GM21619 (cell line): Measurements from ENCODE around the gene PPIL3.

ENCODE experiments used
- ATAC-seq: cut with Tn5 transposase; IDR thresholded peaks from one replicate; pipeline ENCODE4 v1.9.1; 2021; ENCODE audit not compliant: unreplicated experiment

The PPIL3 gene

DNA sequence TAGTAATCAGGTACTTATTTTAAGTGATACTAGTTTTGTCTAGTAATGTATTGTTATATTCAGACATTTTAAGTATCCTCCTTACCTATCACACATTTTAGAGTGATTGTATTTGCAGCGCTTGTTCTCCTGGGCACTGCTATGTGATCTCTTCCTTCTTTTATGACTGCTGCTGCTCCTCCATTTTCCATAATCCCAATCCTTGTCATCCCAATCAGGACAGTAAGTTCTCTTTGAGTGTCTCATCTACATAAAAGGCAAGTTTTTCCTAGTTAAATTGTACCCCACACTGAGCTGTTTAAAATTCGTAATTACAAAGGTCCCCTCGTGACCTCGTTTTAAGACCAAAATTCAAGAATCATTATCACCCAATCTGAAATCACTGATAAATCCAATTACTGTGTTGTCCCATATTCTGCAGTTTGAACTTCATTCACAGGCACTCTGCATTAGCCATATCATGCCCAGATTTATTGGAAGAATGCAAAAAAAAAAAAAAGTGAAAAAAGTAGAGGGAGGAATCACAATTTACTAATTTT, 27.2 kb downstream of the PPIL3 start:
- ATAC-seq, result no peak

DNA sequence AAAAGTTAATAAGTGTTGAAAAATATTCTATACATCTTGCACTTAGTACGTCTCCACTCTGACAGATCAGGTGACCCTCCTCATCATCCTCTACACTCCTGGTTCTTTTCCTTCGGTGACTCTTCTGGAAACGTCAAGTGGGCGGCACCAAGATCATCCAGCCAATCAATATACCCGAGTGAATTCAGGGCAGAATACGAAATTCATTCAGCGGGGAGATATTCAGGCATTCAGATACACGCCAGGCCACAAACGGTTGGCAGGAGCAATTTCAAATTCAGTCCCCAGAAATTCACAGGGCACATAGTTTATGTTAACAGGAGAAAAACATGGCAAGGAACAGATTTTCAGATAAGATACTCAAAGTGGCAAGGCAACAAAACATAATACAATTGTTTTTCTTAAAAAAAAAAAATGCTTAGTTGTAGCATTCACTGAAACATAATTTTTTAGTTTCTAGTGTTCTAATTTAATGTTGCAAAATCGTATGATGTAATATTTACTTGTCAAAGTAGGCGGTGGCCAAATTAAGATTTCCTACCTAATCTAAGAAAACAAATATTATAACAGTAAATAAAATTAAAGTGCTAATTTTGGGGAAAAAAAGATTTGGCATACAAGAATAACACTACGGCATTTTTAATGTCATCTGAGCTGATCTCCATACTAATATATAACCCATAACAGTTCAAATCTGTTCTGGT, 28.6 kb downstream of the PPIL3 start:
- ATAC-seq, result no peak

DNA sequence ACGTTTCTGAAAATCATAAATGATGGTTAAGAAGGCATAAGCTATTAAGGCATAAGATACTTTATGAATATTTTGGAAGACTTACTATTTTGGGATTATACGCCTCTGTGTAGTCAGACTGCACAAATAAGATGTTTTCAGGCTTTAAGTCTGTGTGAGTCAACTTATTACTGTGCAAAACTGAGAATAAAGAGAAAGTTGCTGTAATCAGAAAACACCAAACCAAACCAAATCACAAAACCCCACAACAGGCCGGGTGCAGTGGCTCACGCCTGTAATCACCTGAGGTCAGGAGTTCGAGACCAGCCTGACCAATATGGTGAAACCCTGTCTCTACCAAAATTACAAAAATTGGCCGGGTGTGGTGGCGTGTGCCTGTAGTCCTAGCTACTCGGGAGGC, 32.1 kb downstream of the PPIL3 start:
- no peak for ATAC-seq

DNA sequence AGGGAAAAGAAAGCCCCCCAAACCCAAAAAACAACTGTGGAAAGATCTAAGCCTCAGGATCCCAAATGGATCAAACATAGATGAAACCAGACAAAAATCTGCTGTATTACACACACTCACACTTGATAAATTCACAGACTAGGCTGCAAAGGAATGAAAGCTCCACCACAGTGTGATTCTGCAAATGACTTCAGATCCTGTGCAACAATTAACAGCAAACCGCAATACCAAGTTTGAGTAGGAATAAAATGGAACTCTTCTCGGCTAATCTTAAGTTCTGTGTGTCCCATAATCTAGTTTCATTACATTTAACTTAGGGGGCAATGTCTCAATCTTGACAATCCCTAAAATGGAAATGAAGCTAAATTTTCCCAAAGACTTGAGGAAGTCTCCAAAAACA, 36.3 kb downstream of the PPIL3 start:
- no peak for ATAC-seq

DNA sequence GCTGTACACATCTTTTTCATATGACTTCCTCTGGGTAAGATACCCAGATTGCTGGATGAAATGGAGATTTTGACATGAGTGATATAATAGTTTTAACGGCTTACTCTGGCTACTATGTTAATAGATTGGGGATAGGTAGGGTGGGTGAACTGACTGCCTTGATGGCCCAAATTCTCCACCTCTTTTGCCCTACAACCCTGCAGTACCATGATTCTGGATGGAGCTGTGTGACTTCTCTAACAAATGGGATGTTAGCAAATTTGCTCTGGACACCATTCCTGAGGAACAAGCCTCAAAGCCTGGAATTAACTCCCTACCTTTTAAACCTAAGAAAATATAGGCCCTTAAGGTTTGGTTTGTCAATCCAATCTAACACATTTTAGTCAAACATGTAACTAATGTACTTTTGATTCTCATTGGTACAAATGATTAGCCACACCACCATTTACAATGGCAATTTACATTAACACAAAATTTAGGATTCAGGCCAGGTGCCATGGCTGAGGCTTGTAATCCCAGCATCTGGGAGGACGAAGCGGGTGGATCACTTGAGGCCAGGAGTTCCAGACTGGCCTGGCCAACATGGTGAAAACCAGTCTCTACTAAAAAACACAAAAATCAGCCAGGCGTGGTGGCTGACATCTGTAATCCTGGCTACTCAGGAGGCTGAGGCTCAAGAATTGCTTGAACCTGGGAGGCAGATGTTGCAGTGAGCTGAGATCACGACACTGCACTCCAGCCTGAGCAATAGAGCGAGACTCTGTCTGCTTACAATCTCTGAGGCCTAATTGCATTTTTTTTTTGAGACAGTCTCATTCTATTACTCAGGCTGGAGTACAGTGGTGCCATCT, 37.3 kb downstream of the PPIL3 start:
- no peak for ATAC-seq

DNA sequence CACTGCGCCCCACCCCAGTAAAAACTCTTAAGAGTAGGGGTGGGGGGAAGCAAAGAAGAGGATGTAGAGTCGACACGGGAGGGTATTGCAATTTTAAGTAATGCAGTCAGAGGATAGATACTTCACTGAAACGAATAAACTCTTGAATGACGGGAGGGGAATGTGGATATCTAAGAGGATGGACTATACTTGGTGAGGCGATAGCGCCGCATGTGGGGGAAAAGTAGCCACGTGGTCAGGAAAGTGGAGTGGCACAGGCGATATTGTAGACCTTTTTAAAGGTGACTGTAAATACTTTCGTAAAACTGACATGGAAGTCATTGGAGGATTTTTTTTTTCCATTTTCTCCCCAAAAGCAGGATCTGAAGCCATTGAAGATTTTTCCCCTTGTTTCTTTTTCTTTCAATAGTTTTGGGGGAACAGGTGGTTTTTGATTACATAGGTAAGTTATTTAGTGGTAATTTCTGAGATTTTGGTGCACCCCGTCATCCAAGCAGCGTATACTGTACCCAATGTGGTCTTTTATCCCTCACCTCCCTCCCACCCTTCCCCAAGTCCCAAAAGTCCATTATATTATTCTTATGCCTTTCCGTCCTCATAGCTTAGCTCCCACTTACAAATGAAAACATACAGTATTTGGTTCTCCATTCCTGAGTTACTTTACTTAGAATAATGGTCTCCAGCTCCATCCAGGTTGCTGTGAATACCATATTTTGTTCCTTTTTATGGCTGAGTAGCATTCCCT, 38.2 kb downstream of the PPIL3 start:
- no peak for ATAC-seq

DNA sequence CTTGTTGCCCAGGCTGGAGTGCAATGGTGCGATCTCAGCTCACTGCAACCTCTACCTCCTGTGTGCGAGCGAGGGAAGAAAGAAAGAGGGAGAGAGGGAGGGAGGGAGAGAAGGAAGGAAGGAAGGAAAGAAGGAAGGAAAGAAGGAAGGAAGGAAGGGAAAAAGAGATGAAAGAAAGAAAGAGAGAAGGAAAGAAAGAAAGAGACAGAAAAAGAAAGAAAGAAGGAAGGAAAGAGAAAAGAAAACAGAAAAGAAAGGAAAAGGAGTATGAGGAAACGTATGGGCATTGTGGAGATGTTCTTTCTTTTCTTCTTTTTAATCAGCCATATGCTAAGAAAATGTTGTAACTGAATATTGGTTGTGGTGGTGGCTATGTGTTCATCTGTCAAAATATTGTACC, 40.9 kb downstream of the PPIL3 start:
- ATAC-seq, result no peak

DNA sequence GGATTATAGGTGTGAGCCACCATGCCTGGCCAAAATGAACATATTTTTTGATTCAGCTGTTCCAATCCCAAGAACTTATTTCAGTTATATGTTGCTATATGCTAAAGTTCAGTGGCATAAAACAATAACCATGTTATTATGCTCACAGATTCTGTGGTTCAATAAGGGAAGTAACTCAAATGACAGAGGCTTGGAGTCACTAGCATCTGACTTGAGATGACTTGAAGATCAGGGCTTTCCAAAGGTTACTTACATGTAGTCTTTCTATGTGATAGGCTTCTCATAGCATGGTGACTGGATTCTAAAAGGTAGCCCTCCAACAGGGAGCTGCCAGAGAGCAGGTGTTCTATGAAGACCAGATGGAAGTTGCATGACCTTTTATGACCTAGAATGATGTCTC, 41.6 kb downstream of the PPIL3 start:
- ATAC-seq, result no peak

DNA sequence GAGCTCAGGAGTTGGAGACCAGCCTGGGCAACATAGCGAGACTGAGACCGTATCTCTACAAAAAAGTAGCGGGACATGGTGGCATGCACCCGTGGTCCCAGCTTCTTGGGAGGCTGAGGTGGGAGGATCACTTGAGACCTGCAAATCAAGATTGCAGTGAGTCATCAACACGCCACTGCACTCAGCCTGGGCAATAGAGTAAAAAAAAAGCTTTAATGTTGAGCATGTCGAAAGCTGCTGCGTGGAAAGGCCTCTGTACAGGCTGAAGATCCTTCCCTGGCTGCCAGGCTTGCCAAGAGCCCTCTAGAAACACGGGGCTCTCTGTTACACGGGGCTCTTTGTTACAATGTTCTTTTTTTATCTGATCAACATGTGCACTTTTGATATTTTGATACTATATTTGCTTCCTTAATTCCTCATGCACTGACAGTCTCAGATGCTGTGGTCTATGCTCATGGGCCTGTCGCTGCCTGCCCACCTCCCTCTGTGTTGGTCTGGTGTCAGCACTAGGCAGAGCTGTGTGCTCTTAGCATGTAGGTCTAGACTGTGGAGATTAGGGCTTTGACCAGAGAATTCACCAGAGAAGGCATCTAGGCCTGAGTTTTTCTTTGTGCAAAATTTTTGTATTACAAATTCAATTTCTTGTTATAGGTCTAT, 43.1 kb downstream of the PPIL3 start:
- ATAC-seq, result no peak

DNA sequence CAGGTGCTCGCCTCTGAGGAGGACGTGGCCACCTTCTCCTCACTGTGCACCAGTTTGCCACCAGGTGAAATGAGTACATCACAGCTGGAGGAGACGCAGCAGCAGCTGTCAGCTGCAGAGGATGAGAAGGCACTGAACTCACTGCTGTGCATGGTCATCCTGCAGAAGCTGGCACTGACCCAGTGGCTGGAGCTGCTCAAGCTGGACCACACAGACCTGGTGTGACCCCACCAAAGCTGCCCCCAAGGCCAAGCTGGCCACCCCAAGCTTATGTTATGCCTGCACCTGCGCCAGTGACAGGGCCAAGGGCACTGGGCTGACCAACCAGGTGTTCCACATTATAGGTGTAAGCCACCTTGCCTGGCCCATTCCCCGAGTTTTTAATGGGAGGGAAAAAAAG, 43.7 kb downstream of the PPIL3 start:
- ATAC-seq, result no peak

DNA sequence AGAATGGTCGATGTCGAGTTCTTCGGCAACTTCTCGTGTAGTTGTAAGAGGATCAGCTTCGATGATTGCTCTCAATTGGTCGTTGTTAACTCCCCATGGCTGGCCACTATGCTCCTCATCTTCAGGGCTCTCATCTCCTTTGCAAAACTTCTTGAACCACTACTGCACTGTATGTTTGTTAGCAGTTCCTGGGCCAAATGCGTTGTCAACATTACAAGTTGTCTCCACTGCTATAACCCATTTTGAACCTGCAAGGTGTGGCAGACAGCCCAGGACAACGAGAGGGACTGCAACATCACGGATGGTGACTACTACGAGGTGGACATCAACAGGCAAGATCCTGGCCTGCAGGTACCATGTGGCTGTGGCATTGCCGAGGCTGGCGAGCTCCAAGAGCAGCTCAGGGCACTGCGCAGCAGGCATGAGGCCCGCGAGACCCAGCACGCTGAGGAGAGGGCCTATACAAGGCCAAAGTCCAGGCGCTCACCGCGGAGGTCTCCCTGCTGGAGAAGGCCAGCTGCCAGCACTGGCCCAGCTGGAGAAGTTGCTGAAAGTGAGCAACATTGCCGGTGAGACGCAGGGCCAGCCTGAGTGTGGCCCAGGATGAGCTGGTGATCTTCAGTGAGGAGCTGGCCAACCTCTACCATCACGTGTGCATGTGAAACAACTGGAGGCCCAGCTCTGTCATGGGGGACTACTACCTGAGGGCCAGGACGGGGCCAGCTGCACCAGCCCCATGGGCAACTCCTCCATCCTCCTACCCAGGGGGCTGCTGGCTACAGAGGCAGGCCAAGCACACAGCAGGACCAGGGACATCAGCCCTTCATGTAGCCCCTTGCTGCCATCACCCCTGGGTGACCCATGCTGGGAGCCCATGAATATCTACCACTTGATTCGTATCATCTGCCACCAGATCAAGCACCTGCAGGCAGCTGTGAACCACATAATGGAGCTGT, 44.6 kb downstream of the PPIL3 start:
- no peak for ATAC-seq

DNA sequence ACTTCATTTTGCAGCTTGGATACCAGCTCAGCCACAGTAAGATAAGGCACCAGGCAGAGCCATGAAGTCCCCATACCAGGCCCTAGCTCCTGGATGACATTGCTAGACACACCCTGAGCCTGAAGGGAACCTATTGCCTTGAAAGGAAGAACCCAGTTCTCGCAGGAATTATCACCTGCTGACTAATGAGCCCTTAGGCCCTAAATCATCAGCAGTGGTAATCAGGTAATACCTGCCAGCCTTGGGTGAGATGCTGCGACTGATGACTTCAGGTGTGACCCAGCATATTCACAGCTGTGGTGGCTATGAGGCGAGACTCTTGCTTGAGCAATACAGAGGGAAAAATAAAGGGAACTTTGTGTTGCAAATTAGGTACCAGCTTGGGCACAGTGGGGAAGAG, 49.4 kb downstream of the PPIL3 start:
- no peak for ATAC-seq

DNA sequence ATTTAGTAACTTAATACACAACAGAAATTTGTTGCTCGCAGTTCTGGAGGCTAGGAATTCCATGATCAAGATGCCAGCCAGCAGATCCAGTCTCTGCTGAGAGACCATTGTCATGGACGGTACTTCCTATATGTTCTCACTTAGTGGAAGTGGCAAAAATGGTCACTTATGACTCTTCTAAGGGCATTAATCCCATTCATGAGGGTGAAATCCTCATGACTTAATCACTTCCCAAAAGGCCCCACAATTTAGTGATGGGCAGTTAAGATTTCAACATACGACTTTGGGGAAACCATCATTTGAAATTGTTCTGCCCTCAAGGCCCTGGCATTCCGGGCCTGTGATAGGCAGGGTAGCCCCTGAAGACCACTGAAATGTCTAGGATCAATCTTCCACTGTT, 54.2 kb downstream of the PPIL3 start:
- ATAC-seq, result no peak

DNA sequence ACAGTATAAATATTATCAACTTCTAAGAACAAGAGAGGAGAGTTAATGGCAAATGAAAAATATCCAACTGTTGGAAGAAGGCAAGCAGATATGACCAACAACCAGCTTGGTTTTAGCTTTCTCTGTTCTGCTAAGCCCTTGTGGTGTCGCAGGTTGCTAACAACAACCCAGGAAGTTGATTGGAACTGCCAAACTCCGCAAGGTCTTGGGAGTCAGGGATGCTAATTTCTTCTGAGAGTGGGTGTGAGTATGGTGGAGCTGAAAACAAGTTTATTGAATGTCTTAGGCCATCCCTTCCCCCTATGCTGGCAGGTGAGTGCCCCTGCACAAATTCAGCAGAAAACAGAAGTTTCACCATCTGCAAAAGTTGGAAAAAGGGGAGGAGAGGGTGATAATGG, 59.6 kb downstream of the PPIL3 start:
- no peak for ATAC-seq

DNA sequence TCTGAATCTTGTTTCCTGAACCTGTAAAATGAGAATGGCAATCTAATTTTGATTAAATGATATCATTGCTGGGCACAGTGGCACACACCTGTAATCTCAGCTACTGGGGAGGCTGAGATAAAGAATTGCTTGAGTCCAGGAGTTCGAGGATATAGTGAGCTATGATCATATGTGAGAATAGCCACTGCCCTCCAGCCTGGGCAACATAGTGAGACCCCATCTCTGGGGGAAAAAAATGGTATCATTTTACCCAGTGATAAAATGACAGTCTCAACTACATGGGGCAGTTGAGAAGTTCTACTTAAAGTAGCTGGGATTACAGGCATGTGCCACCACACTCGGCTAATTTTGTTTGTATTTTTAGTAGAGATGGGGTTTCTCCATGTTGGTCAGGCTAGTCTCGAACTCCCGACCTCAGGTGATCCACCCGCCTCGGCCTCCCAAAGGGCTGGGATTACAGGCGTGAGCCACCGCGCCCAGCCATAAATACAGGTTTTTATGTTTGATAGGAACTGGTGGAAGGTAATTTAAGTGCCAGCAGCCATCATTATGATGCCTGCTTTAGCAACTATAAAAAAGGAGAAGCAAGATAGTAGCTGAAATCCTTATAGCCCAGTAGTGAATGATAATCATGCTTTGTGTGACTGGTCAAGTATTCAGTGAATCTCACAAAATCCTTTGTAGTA, 60.2 kb downstream of the PPIL3 start:
- ATAC-seq, result no peak

DNA sequence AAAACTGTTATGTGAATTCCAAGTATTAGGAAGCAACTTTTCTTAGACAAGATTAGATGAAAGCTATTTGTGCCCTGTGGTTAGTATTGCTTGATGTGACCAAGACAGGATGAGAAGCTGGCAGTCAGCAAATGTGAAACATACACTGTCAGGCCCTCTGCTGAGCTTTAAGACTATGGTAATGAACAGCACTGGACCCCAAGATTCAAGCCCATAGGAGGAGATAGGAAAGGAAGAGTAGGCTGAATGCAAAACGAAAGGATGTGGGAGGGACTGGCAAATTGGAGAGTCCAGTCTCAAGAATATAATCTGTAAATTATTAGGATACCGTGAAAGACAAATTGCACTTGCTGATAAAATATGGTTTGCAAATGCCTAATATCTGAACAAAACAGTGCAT, 60.8 kb downstream of the PPIL3 start:
- no peak for ATAC-seq

DNA sequence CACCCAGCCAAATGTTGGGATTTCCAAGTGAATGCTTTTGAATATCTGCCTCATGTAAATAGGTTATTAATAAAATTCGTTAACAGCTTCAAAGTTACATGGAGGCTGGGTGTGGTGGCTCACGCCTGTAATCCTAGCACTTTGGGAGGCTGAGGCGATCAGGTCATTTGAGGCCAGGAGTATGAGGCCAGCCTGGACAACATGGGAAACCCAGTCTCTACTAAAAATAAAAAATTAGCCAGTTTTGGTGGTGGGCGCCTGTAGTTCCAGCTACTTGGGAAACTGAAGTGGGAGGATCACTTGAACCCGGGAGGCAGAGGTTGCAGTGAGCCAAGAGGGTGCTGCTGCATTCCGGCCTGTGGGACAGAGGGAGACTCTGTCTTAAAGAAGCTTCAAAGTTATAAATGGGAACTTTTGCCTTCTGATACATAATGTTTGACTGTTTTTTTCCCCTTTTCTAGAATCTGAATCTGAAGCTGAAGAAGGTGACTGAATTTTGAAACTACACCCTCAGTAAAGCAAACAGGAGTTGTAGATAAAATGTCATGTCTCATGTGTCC, 67.1 kb downstream of the PPIL3 start:
- no peak for ATAC-seq
